Activated gamma-delta T cell treated with anti-CD3 and anti-CD28 coated beads, Interleukin-2, amount 50 U/mL, for 16 hours (primary cell): ENCODE data around the gene ANKRD44.
A peak's percentile ranks its signal among the peaks of the same experiment; 100 is the strongest.

Source experiments
- DNase-seq: peaks from one replicate; pipeline ENCODE4 v3.0.0-alpha.2; 2020; ENCODE audit warnings: low read depth

The ANKRD44 gene

GRCh38 chr2:197179744-197180498 lies 130.7 kb downstream of the ANKRD44 start:
- DNase-seq, result no peak

- DNase-seq, result no peak
Measured at GRCh38 chr2:197176522-197176921, 134.1 kb downstream of the ANKRD44 start.

GRCh38 chr2:197174539-197175094 lies 136.0 kb downstream of the ANKRD44 start:
- DNase-seq, result no peak

GRCh38 chr2:197171582-197171981 lies 139.0 kb downstream of the ANKRD44 start:
- no peak for DNase-seq

- DNase-seq, result no peak
Measured at GRCh38 chr2:197170208-197170607, 140.4 kb downstream of the ANKRD44 start.

- DNase-seq, result peak; percentile 43
Measured at GRCh38 chr2:197168705-197169104, 141.9 kb downstream of the ANKRD44 start.

GRCh38 chr2:197167608-197168314 lies 142.8 kb downstream of the ANKRD44 start:
- no peak for DNase-seq

- no peak for DNase-seq
Measured at GRCh38 chr2:197165020-197165419, 145.6 kb downstream of the ANKRD44 start.

GRCh38 chr2:197164141-197164754 lies 146.3 kb downstream of the ANKRD44 start:
- DNase-seq, result no peak

GRCh38 chr2:197163712-197164140 lies 146.9 kb downstream of the ANKRD44 start:
- DNase-seq, result no peak

- no peak for DNase-seq
Measured at GRCh38 chr2:197161774-197162173, 148.8 kb downstream of the ANKRD44 start.

- DNase-seq, result peak; percentile 15
Measured at GRCh38 chr2:197159661-197160211, 150.8 kb downstream of the ANKRD44 start.

GRCh38 chr2:197158591-197159550 lies 151.7 kb downstream of the ANKRD44 start:
- no peak for DNase-seq

- DNase-seq, result no peak
Measured at GRCh38 chr2:197157879-197158537, 152.6 kb downstream of the ANKRD44 start.

- no peak for DNase-seq
Measured at GRCh38 chr2:197156771-197157170, 153.8 kb downstream of the ANKRD44 start.

- no peak for DNase-seq
Measured at GRCh38 chr2:197152451-197153228, 157.9 kb downstream of the ANKRD44 start.

- DNase-seq, result no peak
Measured at GRCh38 chr2:197149546-197149945, 161.0 kb downstream of the ANKRD44 start.

GRCh38 chr2:197148401-197148800 lies 162.2 kb downstream of the ANKRD44 start:
- no peak for DNase-seq

- no peak for DNase-seq
Measured at GRCh38 chr2:197147942-197148341, 162.6 kb downstream of the ANKRD44 start.

GRCh38 chr2:197146995-197147394 lies 163.6 kb downstream of the ANKRD44 start:
- no peak for DNase-seq
